DND-41 (cell line): ENCODE measurements around the gene GRID2.

Experiments used
- EZH2 ChIP-seq: IDR thresholded peaks from 3 replicates; pipeline ENCODE4 v1.6.1; 2012; ENCODE audit warnings: borderline replicate concordance, low read depth, mild to moderate bottlenecking, moderate library complexity, low read length, inconsistent platforms; ENCODE audit not compliant: severe bottlenecking
- TF ChIP-seq, protein P1 (sequence below): IDR thresholded peaks from 2 replicates; pipeline ENCODE4 v1.5.1; 2012; ENCODE audit warnings: borderline replicate concordance, low read length, moderate library complexity, mild to moderate bottlenecking; ENCODE audit not compliant: poor library complexity, severe bottlenecking; ENCODE audit errors: extremely low read depth

DNA sequence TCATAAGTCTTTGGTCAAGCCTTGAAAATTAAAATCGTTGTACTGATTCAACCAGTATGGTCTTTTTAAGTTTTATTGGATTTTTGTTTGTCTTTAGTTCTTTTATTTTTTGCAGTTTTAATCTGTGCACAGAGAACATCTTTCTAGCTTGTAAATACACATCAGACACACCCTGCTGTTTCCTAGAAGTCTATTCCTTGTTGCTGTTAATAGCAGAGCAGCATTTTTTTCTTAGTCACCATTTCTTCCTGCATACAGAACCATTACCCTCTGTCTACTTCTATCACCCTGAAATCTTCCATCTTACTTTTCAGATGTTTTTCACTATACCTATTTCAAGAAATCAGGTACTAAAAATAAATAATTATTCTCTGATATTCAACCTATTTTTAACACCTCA is 375.4 kb downstream of the GRID2 start:
- TF ChIP-seq, protein P1, sequence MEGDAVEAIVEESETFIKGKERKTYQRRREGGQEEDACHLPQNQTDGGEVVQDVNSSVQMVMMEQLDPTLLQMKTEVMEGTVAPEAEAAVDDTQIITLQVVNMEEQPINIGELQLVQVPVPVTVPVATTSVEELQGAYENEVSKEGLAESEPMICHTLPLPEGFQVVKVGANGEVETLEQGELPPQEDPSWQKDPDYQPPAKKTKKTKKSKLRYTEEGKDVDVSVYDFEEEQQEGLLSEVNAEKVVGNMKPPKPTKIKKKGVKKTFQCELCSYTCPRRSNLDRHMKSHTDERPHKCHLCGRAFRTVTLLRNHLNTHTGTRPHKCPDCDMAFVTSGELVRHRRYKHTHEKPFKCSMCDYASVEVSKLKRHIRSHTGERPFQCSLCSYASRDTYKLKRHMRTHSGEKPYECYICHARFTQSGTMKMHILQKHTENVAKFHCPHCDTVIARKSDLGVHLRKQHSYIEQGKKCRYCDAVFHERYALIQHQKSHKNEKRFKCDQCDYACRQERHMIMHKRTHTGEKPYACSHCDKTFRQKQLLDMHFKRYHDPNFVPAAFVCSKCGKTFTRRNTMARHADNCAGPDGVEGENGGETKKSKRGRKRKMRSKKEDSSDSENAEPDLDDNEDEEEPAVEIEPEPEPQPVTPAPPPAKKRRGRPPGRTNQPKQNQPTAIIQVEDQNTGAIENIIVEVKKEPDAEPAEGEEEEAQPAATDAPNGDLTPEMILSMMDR, result no peak
- TF ChIP-seq EZH2, result no peak
